Right renal cortex interstitium (tissue), 3 donors: Measurements from ENCODE around the gene NPDC1. TPM values are rescaled to one million over a fixed set of nuclear protein-coding genes. Genes with fewer than 3 reads are reported as not detected.

Source experiments
- DNase-seq, 3 donors: peaks; one replicate each; pipeline ENCODE4 v3.0.0-alpha.2; 2013; ENCODE audit warnings: low read depth in 3 of 3, low spot score in 2 of 3
- polyA plus RNA-seq, 3 donors: library from polyadenylated mRNA; unstranded; fragments of 120-200 nt; gene quantifications; one replicate each; pipeline ENCODE4 v1.2.1, GENCODE V29; 2013; ENCODE audit not compliant: insufficient read length in 3 of 3

The NPDC1 gene
- polyA plus RNA-seq, 3 donors: 16.3 to 20.1 (median 18.7) TPM

DNA sequence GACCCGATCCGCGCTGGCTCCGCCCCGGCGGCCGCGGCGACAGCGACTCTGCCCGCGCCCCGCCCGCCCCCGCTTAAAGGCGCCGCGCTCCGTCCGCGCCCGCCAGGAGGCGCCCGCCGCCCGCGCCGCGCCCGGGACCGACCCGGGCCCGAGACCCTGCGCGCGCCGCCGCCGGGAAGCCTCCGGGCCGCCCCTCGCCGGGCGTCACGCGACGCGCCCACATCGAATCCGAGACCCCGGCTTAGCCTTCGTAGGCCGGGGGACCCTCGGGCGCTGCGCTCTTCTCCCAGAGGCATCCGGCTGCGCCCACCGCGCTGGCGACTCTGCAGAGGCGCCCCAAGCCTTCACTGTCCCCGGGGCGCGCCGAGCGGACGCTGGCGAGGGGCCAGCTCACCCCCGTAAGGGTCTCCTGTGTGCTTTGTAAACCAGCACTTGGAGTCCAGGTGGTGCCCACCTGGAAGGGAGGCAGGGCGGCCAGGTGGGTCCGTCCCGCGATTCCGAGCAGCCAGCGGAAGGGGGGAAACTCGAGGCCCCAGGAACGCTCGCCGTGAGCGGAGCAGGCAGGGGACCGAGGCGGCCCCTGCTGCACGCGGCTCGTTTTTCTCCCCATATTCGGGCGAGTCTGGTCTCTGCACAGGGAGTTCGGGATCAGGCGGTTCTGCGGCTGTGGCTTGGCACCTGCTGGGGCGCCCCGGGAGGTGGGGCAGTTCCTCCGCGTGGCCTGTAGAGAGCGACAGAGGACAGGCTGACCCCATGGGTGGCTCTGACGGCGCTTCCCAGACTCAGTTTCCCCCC lies 17.5 kb downstream of the NPDC1 start:
- no peak for DNase-seq

DNA sequence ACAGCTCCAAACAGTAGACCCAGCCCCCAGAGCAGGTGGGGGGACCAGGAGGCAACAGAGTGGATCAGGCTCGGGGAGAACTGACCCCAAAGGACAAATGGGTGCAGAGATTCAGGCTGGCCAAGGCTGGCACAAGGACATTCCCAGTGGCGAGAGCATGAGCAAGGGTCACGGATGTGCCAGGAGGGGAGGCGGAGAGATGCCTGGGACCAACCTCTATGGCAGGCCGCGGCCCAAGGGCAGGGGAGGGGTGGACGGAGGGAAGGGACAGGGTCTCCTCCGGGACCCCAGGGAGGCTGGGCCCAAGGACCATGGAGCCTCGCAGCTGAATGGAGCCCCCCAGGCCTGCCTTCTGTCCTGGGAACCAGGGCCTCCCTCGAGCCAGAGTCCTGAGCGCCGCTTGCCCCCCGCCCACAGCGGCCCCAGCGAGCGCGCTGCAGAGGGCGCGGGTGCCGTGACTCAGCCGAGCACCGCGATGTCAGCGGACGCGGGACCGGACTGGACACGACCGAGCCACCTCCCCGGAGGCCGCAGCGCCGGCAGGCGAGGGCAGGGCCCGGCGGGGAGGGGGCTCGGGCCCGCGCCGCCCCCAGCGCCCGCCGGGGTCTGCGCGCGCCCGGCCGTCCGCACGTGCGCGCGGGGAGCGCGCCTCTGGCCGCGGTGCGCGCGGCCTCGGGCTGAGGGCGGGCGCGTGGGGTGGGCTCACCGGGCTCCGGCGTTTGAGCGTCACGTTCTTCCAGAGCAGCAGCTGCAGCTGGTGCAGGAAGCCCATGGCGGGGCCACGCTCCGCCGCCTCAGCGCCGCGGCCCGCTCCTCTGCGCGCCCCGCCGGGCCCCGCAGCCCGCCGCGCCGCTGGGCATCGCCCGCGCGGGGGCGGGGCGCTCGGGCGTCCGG lies 18.4 kb downstream of the NPDC1 start, which contains the start of gene ABCA2:
Gene ABCA2 (minus strand): TSS at position 869 of the 894 bp plus-strand sequence. CDS start 97 bp downstream, at position 772.
- no peak for DNase-seq

DNA sequence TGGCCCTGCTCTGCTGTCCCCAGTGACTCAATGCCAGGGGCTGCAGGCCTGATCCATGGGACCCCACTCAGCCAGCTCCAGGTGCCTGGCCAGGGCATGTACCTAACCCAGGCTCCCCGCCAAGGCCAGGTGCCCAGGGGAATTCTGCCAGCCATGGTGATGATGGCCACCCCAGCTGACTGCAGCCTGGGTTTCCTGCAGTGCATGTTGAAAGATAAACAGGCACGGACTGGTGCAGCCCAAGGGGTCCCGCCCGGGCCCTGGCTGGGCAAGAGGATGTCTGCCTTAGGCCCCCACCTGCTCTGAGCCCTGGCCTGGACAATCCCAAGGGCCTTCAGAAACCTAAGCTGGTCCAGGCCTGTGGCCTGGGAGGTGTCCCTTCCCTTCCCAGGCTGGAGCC lies 19.1 kb downstream of the NPDC1 start:
- DNase-seq: no peak

DNA sequence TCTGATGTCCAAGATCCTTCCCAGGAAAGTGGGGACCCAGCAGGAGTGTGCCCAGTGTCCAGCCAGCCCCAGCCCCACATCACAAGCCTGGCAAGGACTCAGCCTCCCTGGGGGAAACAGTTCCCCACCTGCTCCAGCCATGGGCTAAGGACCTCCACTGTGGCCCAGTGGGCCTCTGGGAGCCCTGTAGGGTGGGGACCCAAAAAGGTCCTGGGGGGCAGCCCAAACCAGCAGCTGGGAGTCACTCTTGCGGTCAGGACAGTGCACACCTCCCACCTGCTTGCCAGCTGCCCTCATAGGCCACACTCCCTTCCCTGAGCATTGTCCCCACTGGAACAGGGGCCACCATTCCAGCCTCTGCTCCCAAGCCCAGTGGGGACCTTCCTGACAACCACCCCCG lies 19.6 kb downstream of the NPDC1 start:
- DNase-seq: no peak

DNA sequence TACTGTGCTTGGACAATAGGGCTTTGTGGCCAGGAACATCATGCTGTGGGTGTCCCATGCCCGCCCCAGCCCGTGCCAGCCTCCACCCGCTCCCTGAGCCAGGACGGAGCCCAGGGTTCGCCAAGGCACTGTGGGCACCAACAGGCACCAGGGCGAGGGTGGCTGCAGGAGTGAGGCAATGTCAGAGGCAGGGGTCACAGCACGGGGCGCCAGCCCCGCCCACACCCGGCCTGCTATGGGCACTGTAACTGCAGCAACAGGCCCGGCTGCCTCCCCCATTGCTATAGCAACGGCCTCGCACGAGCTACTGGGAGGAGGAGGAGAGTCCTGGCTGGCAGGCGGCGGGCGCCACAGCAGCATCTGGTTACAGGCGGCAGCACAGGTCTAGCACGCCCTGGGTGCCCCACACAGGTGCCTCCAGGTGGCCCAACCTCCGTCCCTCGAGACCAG lies 20.4 kb downstream of the NPDC1 start:
- no peak for DNase-seq

DNA sequence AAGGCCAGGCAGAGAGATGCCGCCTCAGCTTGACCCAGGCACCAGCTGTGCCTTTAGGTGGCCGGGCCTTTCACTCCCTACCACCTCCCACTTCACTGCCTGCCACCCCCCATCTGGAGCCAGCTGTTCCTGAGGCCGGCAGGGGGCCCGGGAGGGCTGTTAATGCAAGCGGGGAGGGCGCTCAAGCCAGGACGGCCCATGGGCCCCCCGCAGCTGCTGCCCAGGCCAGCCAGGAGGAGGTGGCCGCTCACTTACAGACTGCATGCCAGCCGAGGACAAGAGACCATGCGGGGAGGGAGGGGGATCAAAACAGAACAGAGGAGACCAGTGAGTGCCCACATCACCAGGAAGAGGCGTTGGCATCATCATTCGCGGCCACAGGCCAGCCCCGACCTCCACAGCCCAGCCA lies 22.4 kb downstream of the NPDC1 start:
- DNase-seq: no peak

DNA sequence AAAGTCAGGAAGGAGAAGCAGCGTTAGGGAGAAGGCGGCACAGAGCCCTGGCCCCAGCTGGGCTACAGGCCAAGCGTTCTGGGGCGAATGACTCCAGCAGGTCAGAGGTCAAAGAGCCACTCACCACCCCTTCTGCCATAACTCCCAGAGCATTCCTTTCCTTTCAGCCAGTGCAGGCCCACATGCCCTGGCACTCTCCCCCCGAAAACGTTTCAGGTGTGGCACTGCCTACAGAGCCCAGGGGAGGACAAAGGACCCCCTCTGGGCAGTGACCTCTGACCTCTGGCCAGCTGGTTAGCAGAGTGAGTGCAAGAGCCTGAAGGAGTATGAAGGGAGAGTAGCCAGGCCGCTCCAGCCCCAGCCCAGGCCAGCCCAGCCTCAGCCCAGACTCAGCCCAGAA lies 22.8 kb downstream of the NPDC1 start:
- DNase-seq: no peak

DNA sequence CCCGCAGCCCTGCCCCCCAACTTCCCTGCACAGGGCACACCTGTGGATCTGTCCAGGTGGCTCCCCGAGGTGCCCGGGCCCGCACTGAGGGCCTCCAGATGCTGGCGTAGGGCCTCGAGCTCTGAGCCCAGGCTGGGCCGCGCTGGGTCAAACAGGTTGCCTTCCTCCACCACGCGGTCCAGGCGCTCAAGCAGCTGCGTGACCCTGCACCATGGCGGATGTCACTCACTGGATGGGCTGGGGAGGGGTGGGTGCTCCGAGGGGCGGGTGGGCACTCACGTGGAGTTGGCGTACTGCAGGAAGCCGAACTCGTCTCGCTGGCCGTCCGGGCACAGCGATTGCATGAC lies 23.3 kb downstream of the NPDC1 start:
- no peak for DNase-seq

DNA sequence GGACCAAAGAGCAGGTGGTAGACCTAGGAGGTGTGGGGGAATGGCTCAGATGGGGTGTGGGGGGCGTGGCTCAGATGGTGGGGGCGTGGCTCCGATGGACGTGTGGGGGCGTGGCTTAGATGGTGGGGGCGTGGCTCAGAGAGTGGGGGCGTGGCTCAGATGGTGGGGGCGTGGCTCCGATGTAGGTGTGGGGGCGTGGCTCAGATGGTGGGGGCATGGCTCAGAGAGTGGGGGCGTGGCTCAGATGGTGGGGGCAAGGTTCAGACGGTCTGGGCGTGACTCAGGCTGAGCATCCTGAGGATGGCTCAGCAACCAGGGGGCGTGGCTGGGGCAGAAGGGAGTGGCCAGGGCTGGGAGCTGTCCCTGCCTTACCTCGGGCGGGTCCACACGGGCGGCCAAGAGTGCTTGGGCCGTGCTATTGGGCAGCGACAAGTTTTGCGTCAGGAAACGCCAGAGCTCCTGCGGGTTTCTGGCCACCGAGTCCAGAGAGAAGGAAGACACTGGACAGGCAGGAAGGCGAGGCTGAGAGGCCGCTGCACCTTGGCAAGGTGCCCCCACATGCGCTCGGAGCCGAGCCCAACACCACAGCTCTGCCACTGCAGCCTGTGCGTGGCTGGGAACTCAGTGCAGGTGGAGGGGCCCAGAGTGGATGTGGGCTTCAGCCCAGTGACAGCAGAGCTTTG lies 23.9 kb downstream of the NPDC1 start:
- DNase-seq: no peak

DNA sequence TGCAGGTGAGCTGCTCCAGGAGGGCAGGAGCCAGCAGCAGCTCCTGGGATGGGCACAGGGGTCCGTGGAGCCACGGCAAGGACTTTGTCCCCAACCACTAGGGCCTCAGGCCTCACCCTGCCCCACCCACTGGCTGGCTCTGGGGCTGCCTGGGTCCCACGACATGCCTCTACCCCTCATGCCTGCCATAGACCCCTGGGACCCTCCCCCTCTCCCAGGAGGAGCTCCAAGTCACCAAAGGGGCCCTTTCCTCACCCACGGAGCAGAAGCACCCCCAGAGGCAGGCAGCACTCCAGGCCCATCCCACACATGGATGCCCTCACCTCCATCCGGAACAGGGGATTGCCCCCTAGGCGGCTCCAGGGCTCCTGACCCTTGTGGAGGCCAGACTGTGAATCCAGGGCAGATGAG lies 24.4 kb downstream of the NPDC1 start:
- DNase-seq: no peak

DNA sequence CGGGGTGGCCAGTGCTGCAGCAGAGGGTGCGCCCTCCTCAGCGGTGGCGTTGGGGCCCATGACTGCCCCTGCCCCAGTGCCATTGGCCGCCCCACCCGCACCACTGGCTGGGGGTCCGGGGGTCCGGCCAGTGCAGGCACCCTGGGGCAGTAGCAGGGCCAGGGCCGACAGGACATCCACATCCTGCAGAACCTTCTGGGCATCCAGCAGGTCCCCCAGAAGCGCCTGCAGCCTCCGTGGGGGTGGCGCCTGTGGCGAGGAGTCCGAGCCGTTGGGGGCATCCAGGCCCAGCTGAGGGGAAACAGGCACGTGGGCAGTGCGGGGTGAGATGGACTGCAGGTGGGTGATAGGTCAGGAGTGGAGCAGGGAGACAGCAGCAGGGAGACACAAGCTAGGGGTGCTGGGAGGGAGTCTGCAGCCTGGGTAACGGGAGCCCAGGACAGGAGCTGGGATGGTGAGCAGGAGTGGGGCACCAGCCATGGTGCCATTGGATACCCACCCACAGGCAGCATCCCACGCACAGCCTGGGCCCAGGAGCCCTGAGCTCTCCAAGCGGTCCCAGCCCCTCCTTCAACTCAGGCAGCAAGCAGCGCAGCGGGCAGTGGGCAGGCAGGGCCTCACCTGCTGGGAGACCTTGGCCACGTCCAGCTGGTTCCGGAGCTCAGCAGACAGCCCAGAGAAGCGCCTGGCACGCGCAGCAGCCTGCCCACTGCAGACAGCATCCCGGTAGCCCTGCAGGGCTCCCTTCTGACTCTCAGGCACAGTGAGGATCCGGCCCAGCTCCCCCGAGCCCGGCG lies 25.0 kb downstream of the NPDC1 start:
- no peak for DNase-seq

DNA sequence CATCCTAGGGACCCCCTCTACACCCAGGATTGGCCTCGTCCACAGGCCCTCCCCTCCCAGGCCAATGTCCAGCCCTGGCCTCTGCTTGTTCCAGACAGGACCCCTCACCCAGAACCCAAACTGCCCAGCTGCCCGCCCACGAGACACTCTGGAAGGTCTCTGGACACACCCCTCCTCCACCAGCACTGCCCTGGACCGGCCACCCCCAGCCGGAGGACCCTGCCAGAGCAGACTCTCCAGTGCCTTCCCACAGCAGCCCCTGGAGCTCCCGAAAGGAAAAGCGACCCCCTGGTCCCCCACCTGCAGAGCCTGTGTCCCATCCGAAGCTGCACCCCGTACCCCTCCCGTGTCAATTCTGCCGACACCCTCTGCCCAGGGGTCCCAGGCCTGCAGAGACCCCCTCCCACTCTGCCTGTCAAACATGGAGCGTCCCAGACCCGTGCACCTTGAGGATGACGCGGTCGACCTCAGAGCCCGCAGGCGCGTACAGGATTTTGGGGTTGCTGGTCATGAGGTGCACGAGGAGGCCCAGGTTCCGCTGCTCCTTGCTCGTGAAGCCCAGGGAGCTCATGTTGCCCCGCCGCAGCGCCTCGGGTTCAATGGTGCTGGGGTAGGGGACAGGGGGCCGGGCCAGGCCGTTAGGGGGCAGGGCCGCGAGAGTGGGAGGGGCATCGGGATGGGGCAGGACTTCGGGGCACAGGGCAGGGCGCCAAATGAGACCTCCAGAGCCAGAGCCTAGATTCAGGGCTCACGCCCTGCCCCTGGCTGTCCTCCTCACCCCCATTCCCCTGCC lies 25.9 kb downstream of the NPDC1 start:
- no peak for DNase-seq

DNA sequence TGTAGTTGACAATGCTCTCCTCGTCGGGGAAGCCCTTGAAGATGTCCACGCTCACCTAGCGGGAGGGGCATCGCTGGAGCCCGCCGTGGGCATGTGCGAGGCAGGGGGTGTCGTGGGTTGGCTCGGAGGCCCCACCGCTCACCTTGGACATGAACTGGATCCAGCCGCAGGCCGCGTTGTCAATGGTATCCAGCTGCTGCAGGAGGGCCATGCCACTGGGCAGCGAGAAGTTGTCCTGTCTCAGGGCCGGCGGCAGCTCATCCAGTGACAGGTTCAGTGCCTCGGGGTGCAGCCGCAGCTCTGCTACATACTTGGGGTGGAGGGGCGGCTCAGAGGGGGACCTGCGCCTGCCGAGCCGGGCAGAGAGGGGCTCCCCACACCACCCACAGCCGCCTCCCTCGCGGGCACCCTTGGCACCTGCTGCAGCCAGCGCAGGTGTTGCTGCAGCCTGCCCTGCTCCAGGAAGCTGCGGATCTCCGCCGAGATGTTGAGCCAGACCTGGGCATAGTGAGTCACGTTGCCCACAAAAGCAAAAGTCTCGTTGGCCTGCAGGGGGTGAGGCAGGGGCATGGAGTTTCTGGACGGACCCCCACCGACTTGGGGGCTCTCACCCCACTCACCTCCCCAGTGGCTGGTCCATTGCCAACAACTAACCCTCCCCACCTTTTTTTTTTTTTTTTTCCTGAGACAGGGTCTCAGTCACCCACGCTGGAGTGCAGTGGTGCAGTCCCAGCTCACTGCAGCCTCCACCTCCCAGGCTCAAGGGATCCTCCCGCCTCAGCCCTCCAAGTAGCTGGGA lies 27.0 kb downstream of the NPDC1 start:
- DNase-seq: no peak

DNA sequence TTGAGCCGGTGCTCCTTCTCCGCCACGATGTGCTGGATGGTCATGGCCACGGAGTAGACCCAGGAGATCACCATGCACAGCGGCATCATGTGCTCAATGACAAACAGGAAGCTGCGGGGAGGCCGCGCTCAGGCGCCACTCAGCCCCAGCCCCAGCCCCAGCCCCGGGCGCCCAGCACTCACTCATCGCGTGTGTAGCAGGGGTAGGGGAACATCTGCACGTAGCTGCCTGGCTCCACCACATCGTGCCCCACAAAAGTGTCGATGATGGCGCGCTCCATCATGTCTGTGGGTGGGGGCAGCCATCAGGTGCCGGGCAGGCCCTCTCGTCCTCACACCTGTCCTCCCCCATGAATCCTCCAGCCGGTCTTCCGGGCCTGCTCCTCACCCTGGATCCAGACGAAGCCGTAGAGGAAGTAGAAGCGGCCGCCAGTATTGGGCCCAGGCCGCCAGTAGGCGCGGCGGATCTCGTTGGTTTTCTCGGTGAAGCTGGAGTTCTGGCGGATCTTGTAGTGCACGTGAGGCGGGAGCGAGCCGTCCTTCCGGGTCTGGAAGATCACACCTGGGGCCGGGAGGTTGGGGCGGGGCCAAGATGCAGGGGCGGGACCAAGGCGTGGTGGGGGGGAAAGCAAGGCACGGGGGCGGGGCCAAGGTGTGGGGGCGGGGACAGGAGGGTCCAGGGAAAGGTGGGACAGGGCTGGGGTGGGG lies 28.0 kb downstream of the NPDC1 start:
- DNase-seq: no peak

DNA sequence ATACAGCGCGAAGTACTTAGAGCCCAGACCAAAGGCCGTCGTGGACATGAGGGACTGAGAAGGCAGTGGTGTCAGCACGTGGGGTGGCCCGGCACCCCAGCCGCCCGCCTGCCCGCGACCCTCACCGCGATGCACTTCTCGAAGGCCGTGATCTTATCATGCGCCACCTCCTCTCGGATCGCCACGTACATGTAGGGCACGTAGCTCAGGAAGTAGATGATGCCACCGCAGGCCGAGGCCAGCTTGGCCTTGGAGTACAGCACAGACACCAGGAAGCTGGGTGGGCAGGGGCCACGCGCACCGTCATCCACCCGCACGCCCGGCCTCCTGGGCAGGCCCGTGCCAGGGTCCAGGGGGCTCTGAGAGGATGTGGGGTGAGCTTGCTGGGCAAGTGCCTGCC lies 28.9 kb downstream of the NPDC1 start:
- DNase-seq: no peak

DNA sequence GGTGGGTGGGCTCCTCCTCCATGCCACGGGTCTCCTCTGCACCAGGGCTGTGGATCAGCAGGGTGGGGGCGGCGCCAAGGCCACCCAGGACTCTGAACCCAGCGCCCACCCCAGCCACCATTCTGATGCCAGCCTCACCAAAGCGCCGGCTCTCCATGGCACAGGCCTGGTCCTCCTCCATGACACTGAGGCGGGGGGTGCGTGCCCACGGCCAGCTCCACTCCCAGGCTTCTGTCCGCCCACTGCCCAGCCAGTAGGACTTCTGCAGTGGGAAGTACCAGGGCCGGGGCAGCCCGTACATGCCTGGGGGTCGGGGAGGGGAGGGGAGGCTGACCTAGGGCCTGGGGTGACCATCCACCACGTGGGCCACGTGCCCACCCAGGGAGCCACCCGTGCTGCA lies 29.5 kb downstream of the NPDC1 start:
- DNase-seq: no peak

DNA sequence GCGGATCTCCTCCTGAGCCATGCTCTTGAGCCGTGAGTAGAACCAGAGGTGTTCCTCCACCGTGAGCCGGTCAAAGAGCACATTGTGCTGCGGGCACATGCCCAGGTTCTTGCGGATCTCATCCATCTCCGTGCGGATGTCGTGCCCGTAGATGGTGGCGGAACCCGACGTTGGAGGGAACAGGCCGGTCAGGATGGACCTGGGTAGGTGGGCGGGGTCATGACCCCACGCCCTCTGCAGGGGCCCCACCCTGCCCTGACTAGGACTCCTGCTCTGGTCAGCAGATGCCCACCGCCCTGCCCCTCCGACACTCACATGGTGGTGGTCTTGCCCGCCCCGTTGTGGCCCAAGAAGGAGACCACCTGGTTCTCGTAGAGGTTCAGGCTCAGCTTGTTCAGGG lies 30.0 kb downstream of the NPDC1 start:
- no peak for DNase-seq

DNA sequence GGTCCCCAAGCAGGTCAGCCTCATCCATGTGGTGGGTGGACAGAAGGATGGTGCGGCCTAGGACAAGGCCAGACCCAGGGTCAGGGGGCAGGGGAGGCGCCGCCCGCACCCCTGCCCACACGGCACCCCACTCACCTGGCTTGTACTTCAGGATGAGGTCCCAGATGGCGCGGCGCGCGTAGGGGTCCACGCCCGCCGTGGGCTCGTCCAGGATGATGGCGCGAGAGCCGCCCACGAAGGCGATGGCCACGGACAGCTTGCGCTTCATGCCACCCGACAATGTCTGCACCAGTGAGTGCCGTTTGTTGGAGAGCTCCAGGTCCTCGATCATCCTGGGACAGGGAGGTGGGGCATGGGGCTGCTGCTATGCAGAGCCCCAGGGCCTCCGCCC lies 30.4 kb downstream of the NPDC1 start:
- DNase-seq: no peak
